Measurements from ENCODE around the gene SLC1A7. TPM values are rescaled to one million over a fixed set of nuclear protein-coding genes. Genes with fewer than 3 reads are reported as not detected.
A peak's percentile ranks its signal among the peaks of the same experiment; 100 is the strongest.

Gene SLC1A7
- total and polyA plus RNA-seq, 2 of the 13 experiments (the other 11 are each of a cell fraction or from before 2014, with no cell fraction given): 0.04 to 2.0 TPM

GRCh38 chr1:53089478-53090226 lies 52.8 kb downstream of the SLC1A7 start (continued):
- TF ChIP-seq PAXIP1 (CRISPR knock-in tag; conservative IDR thresholded peaks at IDR 0.05): peak; percentile 92
- TF ChIP-seq ZMYM2 (CRISPR knock-in tag; IDR thresholded peaks at IDR 0.05): peak; percentile 53; the same call in 1 of the 2 replicates
- no peak; the same call in 1 of the 2 replicates for TF ChIP-seq ZNF629 (CRISPR knock-in tag; conservative IDR thresholded peaks at IDR 0.05)
- TF ChIP-seq HDAC2 (CRISPR knock-in tag; IDR thresholded peaks at IDR 0.05): peak; percentile 85; the same call in 1 of the 2 replicates
- TF ChIP-seq JUND (CRISPR knock-in tag; IDR thresholded peaks at IDR 0.05): peak; percentile 97
- TF ChIP-seq JUNB (CRISPR knock-in tag; IDR thresholded peaks at IDR 0.05; ENCODE audit: borderline replicate concordance): peak; percentile 76; the same call in 1 of the 2 replicates
- peak; percentile 71; the same call in 1 of the 2 replicates for TF ChIP-seq ZMYM4 (CRISPR knock-in tag; IDR thresholded peaks at IDR 0.05)
- TF ChIP-seq KDM2A (CRISPR knock-in tag; IDR thresholded peaks at IDR 0.05; ENCODE audit: borderline replicate concordance, low read depth): peak; percentile 65; the same call in 1 of the 2 replicates
- peak; percentile 88 for TF ChIP-seq NR2F1 (CRISPR knock-in tag; IDR thresholded peaks at IDR 0.05)
- no peak for TF ChIP-seq RAD21 (CRISPR knock-in tag; IDR thresholded peaks at IDR 0.05)
- peak; percentile 72; the same call in 1 of the 2 replicates for TF ChIP-seq ZBTB7B (CRISPR knock-in tag; IDR thresholded peaks at IDR 0.05)
- TF ChIP-seq JUN (CRISPR knock-in tag; IDR thresholded peaks at IDR 0.05): peak; percentile 99
- peak; percentile 56 for TF ChIP-seq SKI (IDR thresholded peaks at IDR 0.05; ENCODE audit: partially characterized antibody)
- peak; percentile 79 for TF ChIP-seq POGZ (CRISPR knock-in tag; IDR thresholded peaks at IDR 0.05)
- no peak; the same call in 1 of the 2 replicates for TF ChIP-seq FOXO1 (CRISPR knock-in tag; IDR thresholded peaks at IDR 0.05)
- peak; percentile 88 for TF ChIP-seq FOSL2 (CRISPR knock-in tag; IDR thresholded peaks at IDR 0.05)
- no peak for TF ChIP-seq ZNF550 (CRISPR knock-in tag; IDR thresholded peaks at IDR 0.05; ENCODE audit: borderline replicate concordance)
- no peak; the same call in 1 of the 2 replicates for TF ChIP-seq ZSCAN31 (CRISPR knock-in tag; IDR thresholded peaks at IDR 0.05; ENCODE audit: low read depth)
- peak; percentile 82; the same call in 1 of the 2 replicates for TF ChIP-seq ESRRA (CRISPR knock-in tag; IDR thresholded peaks at IDR 0.05; ENCODE audit: low read depth)
- no peak for TF ChIP-seq CCAR2 (optimal IDR thresholded peaks at IDR 0.05; ENCODE audit: low read depth, low read length)

Data from HepG2 (cell line).